ENCODE measurements around the gene CACHD1.

CACHD1 gene

GRCh38 chr1:64517640-64518039, 47.7 kb downstream of the CACHD1 start:
- no peak for DNase-seq (ENCODE audit: low read depth)
- no peak for TF ChIP-seq CTCF (IDR thresholded peaks at IDR 0.05; ENCODE audit: low read length, missing control alignments)
- no peak overlapping the region for H3K4me3 ChIP-seq (replicated peaks; ENCODE audit: low read depth, low read length)

- no peak overlapping the region for H3K4me3 ChIP-seq (replicated peaks; ENCODE audit: low read depth, low read length)
- no peak for TF ChIP-seq CTCF (IDR thresholded peaks at IDR 0.05; ENCODE audit: low read length, missing control alignments)
- no peak for DNase-seq (ENCODE audit: low read depth)
Observed at GRCh38 chr1:64518692-64519481, 49.0 kb downstream of the CACHD1 start.

GRCh38 chr1:64519901-64520300, 50.0 kb downstream of the CACHD1 start:
- no peak overlapping the region for H3K4me3 ChIP-seq (replicated peaks; ENCODE audit: low read depth, low read length)
- no peak for TF ChIP-seq CTCF (IDR thresholded peaks at IDR 0.05; ENCODE audit: low read length, missing control alignments)
- peak; percentile 42 for DNase-seq (ENCODE audit: low read depth)

- no peak overlapping the region for H3K4me3 ChIP-seq (replicated peaks; ENCODE audit: low read depth, low read length)
- TF ChIP-seq CTCF (IDR thresholded peaks at IDR 0.05; ENCODE audit: low read length, missing control alignments): no peak
- DNase-seq (ENCODE audit: low read depth): no peak
Observed at GRCh38 chr1:64522740-64523139, 52.8 kb downstream of the CACHD1 start.

GRCh38 chr1:64523413-64524337, 53.7 kb downstream of the CACHD1 start:
- DNase-seq (ENCODE audit: low read depth): no peak
- no peak for TF ChIP-seq CTCF (IDR thresholded peaks at IDR 0.05; ENCODE audit: low read length, missing control alignments)
- no peak overlapping the region for H3K4me3 ChIP-seq (replicated peaks; ENCODE audit: low read depth, low read length)

- H3K4me3 ChIP-seq (replicated peaks; ENCODE audit: low read depth, low read length): no peak overlapping the region
- no peak for DNase-seq (ENCODE audit: low read depth)
- no peak for TF ChIP-seq CTCF (IDR thresholded peaks at IDR 0.05; ENCODE audit: low read length, missing control alignments)
Observed at GRCh38 chr1:64524614-64525013, 54.7 kb downstream of the CACHD1 start.
